Measurements from ENCODE around the gene AP5Z1. TPM values are rescaled to one million over a fixed set of nuclear protein-coding genes. Genes with fewer than 3 reads are reported as not detected.

AP5Z1 gene
- total RNA-seq, 1 donor from 2014 or later: 40.5 TPM

- intact Hi-C loops (cut with DNase I): no loop called here
- H3K4me1 ChIP-seq: peaks cover 42% of the 10 kb centered on the region
- no peaks in the 10 kb centered on the region for H3K9me3 ChIP-seq
- no peaks in the 10 kb centered on the region for H3K27me3 ChIP-seq
- no peak overlapping the region for H3K27ac ChIP-seq
- no peak for DNase-seq (ENCODE audit: extremely low spot score in 2 of 2)
- TF ChIP-seq CTCF (IDR thresholded peaks at IDR 0.05) (no peak), POLR2AphosphoS5 (IDR thresholded peaks at IDR 0.05; ENCODE audit: insufficient read depth in 1 of 2, low read depth in 1 of 2) (no peak), POLR2A (IDR thresholded peaks at IDR 0.05) (no peak)
- no peak overlapping the region for H3K4me3 ChIP-seq
- no peaks in the 10 kb centered on the region for H3K36me3 ChIP-seq
Measured at GRCh38 chr7:4734587-4735345, 40.7 kb upstream of the AP5Z1 start.

- intact Hi-C loops (cut with DNase I): no loop called here
Measured at GRCh38 chr7:4737300-4737699, 38.1 kb upstream of the AP5Z1 start.

GRCh38 chr7:4738711-4739527, 36.5 kb upstream of the AP5Z1 start:
- DNase-seq (ENCODE audit: extremely low spot score in 2 of 2): no peak
- Histone ChIP-seq H3K9me3 (no peaks in the 10 kb centered on the region), H3K27ac (peak overlapping the region; percentile 59), H3K27me3 (no peaks in the 10 kb centered on the region), H3K36me3 (peaks cover 0 to 20% of the 10 kb centered on the region in 2 donors), H3K4me3 (peak overlapping the region; percentile 16), H3K4me1 (peaks cover 41% of the 10 kb centered on the region)
- intact Hi-C loops (cut with DNase I): no loop called here
- TF ChIP-seq POLR2AphosphoS5 (IDR thresholded peaks at IDR 0.05; ENCODE audit: insufficient read depth in 1 of 2, low read depth in 1 of 2) (peak in 1 of 2 donors; percentile 33), CTCF (IDR thresholded peaks at IDR 0.05) (no peak), POLR2A (IDR thresholded peaks at IDR 0.05) (no peak)

More at GRCh38 chr7:4737300-4737699, 38.1 kb upstream of the AP5Z1 start:
- TF ChIP-seq POLR2AphosphoS5 (IDR thresholded peaks at IDR 0.05; ENCODE audit: insufficient read depth in 1 of 2, low read depth in 1 of 2) (no peak), CTCF (IDR thresholded peaks at IDR 0.05) (no peak), POLR2A (IDR thresholded peaks at IDR 0.05) (no peak)
- Histone ChIP-seq H3K36me3 (peaks cover 0 to 11% of the 10 kb centered on the region in 2 donors), H3K27ac (no peak overlapping the region), H3K4me1 (peaks cover 34% of the 10 kb centered on the region), H3K27me3 (no peaks in the 10 kb centered on the region), H3K4me3 (no peak overlapping the region), H3K9me3 (no peaks in the 10 kb centered on the region)
- no peak for DNase-seq (ENCODE audit: extremely low spot score in 2 of 2)

GRCh38 chr7:4739528-4739992, 35.9 kb upstream of the AP5Z1 start:
- H3K4me3 ChIP-seq: peak overlapping the region; percentile 16
- no peaks in the 10 kb centered on the region for H3K9me3 ChIP-seq
- peaks cover 42% of the 10 kb centered on the region for H3K4me1 ChIP-seq
- no peaks in the 10 kb centered on the region for H3K27me3 ChIP-seq
- peak overlapping the region; percentile 59 for H3K27ac ChIP-seq
- DNase-seq (ENCODE audit: extremely low spot score in 2 of 2): no peak
- intact Hi-C loops (cut with DNase I): no loop called here
- TF ChIP-seq POLR2AphosphoS5 (IDR thresholded peaks at IDR 0.05; ENCODE audit: insufficient read depth in 1 of 2, low read depth in 1 of 2) (no peak), POLR2A (IDR thresholded peaks at IDR 0.05) (no peak), CTCF (IDR thresholded peaks at IDR 0.05) (peak in 1 of 3 experiments; percentile 19)
- peaks cover 0 to 20% of the 10 kb centered on the region in 2 donors for H3K36me3 ChIP-seq

Measured in vagina (tissue), 2 donors.